Measurements from ENCODE around the gene TMEM178B. TPM values are rescaled to one million over a fixed set of nuclear protein-coding genes. Genes with fewer than 3 reads are reported as not detected.

The TMEM178B gene
- total and polyA plus RNA-seq, 2 of the 4 experiments (the other 2 are of a cell fraction) = under 0.01 to 0.05 TPM

- no peak for ATAC-seq (ENCODE audit: low read depth)
Observed at GRCh38 chr7:141433698-141434097, 359.8 kb downstream of the TMEM178B start.

More at GRCh38 chr7:141433698-141434097, 359.8 kb downstream of the TMEM178B start:
- no peaks in the 10 kb centered on the region for H3K4me1 ChIP-seq (ENCODE audit: control insufficient read depth, insufficient read depth, low read length)
- H3K4ac ChIP-seq (ENCODE audit: low read depth, low read length) = no peak overlapping the region
- TF ChIP-seq NFE2L2 (IDR thresholded peaks at IDR 0.05; ENCODE audit: low read depth, low read length) (no peak), SMC3 (IDR thresholded peaks at IDR 0.05; ENCODE audit: low read depth, low read length) (no peak), USF2 (IDR thresholded peaks at IDR 0.05; ENCODE audit: low read depth, low read length) (no peak)
- TF ChIP-seq, protein P1, sequence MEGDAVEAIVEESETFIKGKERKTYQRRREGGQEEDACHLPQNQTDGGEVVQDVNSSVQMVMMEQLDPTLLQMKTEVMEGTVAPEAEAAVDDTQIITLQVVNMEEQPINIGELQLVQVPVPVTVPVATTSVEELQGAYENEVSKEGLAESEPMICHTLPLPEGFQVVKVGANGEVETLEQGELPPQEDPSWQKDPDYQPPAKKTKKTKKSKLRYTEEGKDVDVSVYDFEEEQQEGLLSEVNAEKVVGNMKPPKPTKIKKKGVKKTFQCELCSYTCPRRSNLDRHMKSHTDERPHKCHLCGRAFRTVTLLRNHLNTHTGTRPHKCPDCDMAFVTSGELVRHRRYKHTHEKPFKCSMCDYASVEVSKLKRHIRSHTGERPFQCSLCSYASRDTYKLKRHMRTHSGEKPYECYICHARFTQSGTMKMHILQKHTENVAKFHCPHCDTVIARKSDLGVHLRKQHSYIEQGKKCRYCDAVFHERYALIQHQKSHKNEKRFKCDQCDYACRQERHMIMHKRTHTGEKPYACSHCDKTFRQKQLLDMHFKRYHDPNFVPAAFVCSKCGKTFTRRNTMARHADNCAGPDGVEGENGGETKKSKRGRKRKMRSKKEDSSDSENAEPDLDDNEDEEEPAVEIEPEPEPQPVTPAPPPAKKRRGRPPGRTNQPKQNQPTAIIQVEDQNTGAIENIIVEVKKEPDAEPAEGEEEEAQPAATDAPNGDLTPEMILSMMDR (conservative IDR thresholded peaks at IDR 0.05; ENCODE audit: low read depth, low read length) = no peak
- no peak overlapping the region for H2AFZ ChIP-seq (replicated peaks; ENCODE audit: low read length, poor library complexity)
- no peak overlapping the region for H4K8ac ChIP-seq (ENCODE audit: low read depth in 2 of 2, low read length in 2 of 2)
- dilution Hi-C loops (cut with HindIII; ENCODE audit: low sequenced_read_pairs, unreplicated experiment) = no loop called here
- no peak overlapping the region for H2BK5ac ChIP-seq (ENCODE audit: low read depth, low read length, poor library complexity, severe bottlenecking)
- H3K56ac ChIP-seq (ENCODE audit: extremely low read depth, insufficient read depth, low read length) = no peak overlapping the region
- no peaks in the 10 kb centered on the region for H3K9me1 ChIP-seq (ENCODE audit: insufficient read depth, low read length)
- H3K27me3 ChIP-seq (ENCODE audit: control insufficient read depth, insufficient read depth, low read length) = no peaks in the 10 kb centered on the region
- H3K9ac ChIP-seq (ENCODE audit: low read depth, low read length) = no peak overlapping the region
- DNase-seq = no peak
- no peaks in the 10 kb centered on the region for H3K36me3 ChIP-seq (ENCODE audit: control insufficient read depth, insufficient read depth, low read length)
- no peak overlapping the region for H4K5ac ChIP-seq (ENCODE audit: low read depth, low read length)
- H3K9me3 ChIP-seq (ENCODE audit: control insufficient read depth, insufficient read depth, low read length) = peaks cover 9% of the 10 kb centered on the region; the same call in 1 of the 2 replicates
- no peak overlapping the region for H3K14ac ChIP-seq (replicated peaks; ENCODE audit: low read depth, low read length)
- H2BK15ac ChIP-seq (ENCODE audit: low read depth, low read length) = no peak overlapping the region
- no CpG with 5 or more reads among the region's 2 CpGs for whole genome bisulfite sequencing, 2 experiments (ENCODE audit: extremely low coverage in 2 of 2, insufficient read length in 1 of 2)
- no peaks in the 10 kb centered on the region for H4K20me1 ChIP-seq (ENCODE audit: insufficient read depth, low read length)
- no TSS peak for BruUV-seq (replicated peaks)
- no peak overlapping the region for H3K18ac ChIP-seq (ENCODE audit: low read depth, low read length)
- no peak overlapping the region for H2BK20ac ChIP-seq (ENCODE audit: low read depth, low read length)
- H3K23ac ChIP-seq (ENCODE audit: low read depth, low read length) = no peak overlapping the region
- ChIA-PET POLR2A (ENCODE audit: unreplicated experiment) (no interaction called here), CTCF (no interaction called here)
- no peak overlapping the region for H3K27ac ChIP-seq (ENCODE audit: insufficient read depth, low read length)
- intact Hi-C loops (cut with micrococcal nuclease) = no loop called here
- no peak overlapping the region for H4K91ac ChIP-seq (ENCODE audit: insufficient read depth, low read depth, low read length)
- no peak overlapping the region for H3K4me3 ChIP-seq (ENCODE audit: insufficient read depth, low read depth, low read length)
- no peak overlapping the region for H2AK5ac ChIP-seq (ENCODE audit: low read depth, low read length)
- no peaks in the 10 kb centered on the region for H3K79me1 ChIP-seq (ENCODE audit: low read depth in 1 of 2, low read length in 2 of 2)
- H2AK9ac ChIP-seq (replicated peaks; ENCODE audit: low read depth, low read length, poor library complexity) = no peak overlapping the region
- H3K4me2 ChIP-seq (ENCODE audit: low read depth, low read length) = no peak overlapping the region
- no peak overlapping the region for H2BK120ac ChIP-seq (ENCODE audit: low read depth, low read length)
- in situ Hi-C loops (cut with MboI; ENCODE audit: low sequenced_read_pairs) = no loop called here

Data from IMR-90 (cell line).